PC-3 (cell line): Measurements from ENCODE around the gene RGS12. TPM values are rescaled to one million over a fixed set of nuclear protein-coding genes. Genes with fewer than 3 reads are reported as not detected.

Source experiments
- ATAC-seq: fragments of 200-7000 bp; cut with Tn5 transposase; 2 replicates; pipeline ENCODE4 v1.9.1; 2020; ENCODE audit warnings: mild to moderate bottlenecking, moderate library complexity
- BruUV-seq: library from RNA; stranded (reverse); fragments of 400-500 nt; replicated peaks from 2 replicates; lab custom pipeline; 2021; lab: Mats Ljungman, UMichigan
- CTCF ChIA-PET: fragments of 300-600 bp; sonication (Branson Sonifier 250); formaldehyde crosslinking; loops from one replicate; lab custom pipeline; 2022; ENCODE audit warnings: antibody characterized with exemption; lab: Charles Lee
- POLR2A ChIA-PET: fragments of 300-600 bp; sonication (Branson Sonifier 250); formaldehyde crosslinking; loops from one replicate; lab custom pipeline; 2022; ENCODE audit warnings: antibody characterized with exemption; ENCODE audit not compliant: unreplicated experiment; lab: Charles Lee
- DNase-seq: peaks from one replicate; pipeline ENCODE4 v3.0.0-alpha.2; 2015
- H2AFZ ChIP-seq: fragments of 300-600 bp; sonication (generic); 2 replicates; pipeline ENCODE4 v1.6.0; 2016; ENCODE audit warnings: antibody characterized with exemption, low read length
- H3F3A ChIP-seq: fragments of 300-600 bp; sonication (generic); one replicate; pipeline ENCODE4 v1.6.0; 2017; ENCODE audit warnings: antibody characterized with exemption, low read length, control low read depth, mild to moderate bottlenecking; ENCODE audit not compliant: unreplicated experiment
- H3K27ac ChIP-seq: fragments of 300-600 bp; sonication (generic); 2 replicates; pipeline ENCODE4 v1.5.1; 2016; ENCODE audit warnings: mild to moderate bottlenecking, low read length
- H3K27me3 ChIP-seq: fragments of 300-600 bp; sonication (generic); 2 replicates; pipeline ENCODE4 v1.6.1; 2016; ENCODE audit warnings: low read length, mixed read lengths
- H3K36me3 ChIP-seq: fragments of 300-600 bp; sonication (generic); 2 replicates; pipeline ENCODE4 v1.6.1; 2016; ENCODE audit warnings: low read depth, mixed run types, low read length, mixed read lengths
- H3K4me1 ChIP-seq: fragments of 300-600 bp; sonication (generic); 2 replicates; pipeline ENCODE4 v1.5.1; 2016; ENCODE audit warnings: low read length; ENCODE audit not compliant: insufficient read depth
- H3K4me2 ChIP-seq: fragments of 300-600 bp; sonication (generic); 2 replicates; pipeline ENCODE4 v1.6.0; 2016; ENCODE audit warnings: low read length
- H3K4me3 ChIP-seq: fragments of 300-600 bp; sonication (generic); 2 replicates; pipeline ENCODE4 v1.5.1; 2016; ENCODE audit warnings: mild to moderate bottlenecking, low read length, mixed read lengths
- H3K79me2 ChIP-seq: fragments of 300-600 bp; sonication (generic); 2 replicates; pipeline ENCODE4 v1.6.1; 2017; ENCODE audit warnings: low read length, mixed read lengths
- H3K9ac ChIP-seq: fragments of 300-600 bp; sonication (generic); 2 replicates; pipeline ENCODE4 v1.6.0; 2016; ENCODE audit warnings: mild to moderate bottlenecking, low read length
- H3K9me2 ChIP-seq: fragments of 300-600 bp; sonication (generic); replicated peaks from 2 replicates; pipeline ENCODE4 v1.6.1; 2016; ENCODE audit warnings: mixed run types, low read length, mixed read lengths
- H3K9me3 ChIP-seq: fragments of 300-600 bp; sonication (generic); 2 replicates; pipeline ENCODE4 v1.6.1; 2016; ENCODE audit warnings: low read length, mixed read lengths
- H4K20me1 ChIP-seq: fragments of 300-600 bp; sonication (generic); 2 replicates; pipeline ENCODE4 v1.6.1; 2016; ENCODE audit warnings: low read length, mixed read lengths
- EZH2 ChIP-seq: fragments of 300-600 bp; sonication (generic); IDR thresholded peaks from one replicate; pipeline ENCODE4 v1.6.1; 2017; ENCODE audit warnings: antibody characterized with exemption, mild to moderate bottlenecking, low read length; ENCODE audit not compliant: unreplicated experiment
- EZH2phosphoT487 ChIP-seq: fragments of 300-600 bp; sonication (generic); IDR thresholded peaks from 2 replicates; pipeline ENCODE4 v1.6.1; 2018; ENCODE audit warnings: mild to moderate bottlenecking, antibody characterized with exemption, low read length, borderline replicate concordance
- intact Hi-C: fragments of 100-400 bp; cut with micrococcal nuclease; formaldehyde crosslinking; loops from 2 replicates; pipeline ENCODE4 v1.9.0; 2023
- total RNA-seq: library from RNA; depleted of rRNA; stranded (reverse); fragments of >200 nt; gene quantifications from 2 replicates; pipeline ENCODE4 v1.2.3, GENCODE V29; 2014
- TF ChIP-seq, protein P1 (sequence below): fragments of 300-600 bp; sonication (generic); conservative IDR thresholded peaks from 2 replicates; pipeline ENCODE4 v1.5.1; 2017; ENCODE audit warnings: antibody characterized with exemption, low read depth, mild to moderate bottlenecking, low read length

RGS12 gene
- total RNA-seq, 1 experiment from 2014 or later: 10.3 TPM

DNA sequence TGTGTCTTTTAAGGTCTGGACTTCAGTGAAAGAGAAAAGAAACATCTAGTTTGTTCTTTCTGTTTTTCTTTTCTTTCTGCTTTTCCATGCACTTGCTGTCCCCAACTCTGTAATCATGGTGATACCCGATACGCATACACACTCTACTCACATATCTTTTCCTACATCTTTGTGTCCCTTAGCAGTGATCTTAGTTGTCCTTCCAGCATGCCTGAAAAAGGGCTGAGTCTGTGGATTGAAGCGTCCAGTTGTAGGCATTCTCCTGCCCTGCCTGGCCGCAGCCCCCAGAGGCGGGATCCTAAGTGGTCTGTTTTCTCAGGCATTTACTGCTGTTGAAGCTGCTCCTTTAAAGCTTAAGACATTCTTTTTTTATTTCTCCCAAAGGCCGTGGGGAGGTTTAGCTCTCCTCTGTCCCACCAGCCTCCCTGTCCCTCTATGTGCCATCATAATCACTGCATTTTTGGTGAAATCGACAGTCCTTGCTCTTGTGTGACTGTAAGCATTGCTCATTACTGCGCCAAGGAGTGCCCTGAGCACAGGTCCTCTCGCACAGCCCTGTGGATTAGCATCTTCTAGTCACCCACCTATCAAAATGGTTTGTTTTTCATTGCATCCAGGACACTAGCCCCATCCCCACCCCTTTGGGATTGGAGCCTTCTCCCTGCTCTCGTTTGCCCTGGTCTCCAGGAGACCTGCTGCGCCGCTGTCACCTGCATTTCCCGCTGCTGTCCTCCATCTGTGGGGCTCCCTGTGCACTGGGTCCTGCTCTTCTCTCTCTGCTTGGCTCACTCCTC lies 4.4 kb downstream of the RGS12 start:
- Histone ChIP-seq H3K4me1 (peaks cover 6% of the 10 kb centered on the region; the same call in 1 of the 2 replicates), H3K9me2 (no peaks in the 10 kb centered on the region), H3K9me3 (no peaks in the 10 kb centered on the region), H3K27ac (no peak overlapping the region), H4K20me1 (no peaks in the 10 kb centered on the region), H3K4me3 (no peak overlapping the region), H3K79me2 (peaks cover 17% of the 10 kb centered on the region), H3K9ac (no peak overlapping the region), H3F3A (no peaks in the 10 kb centered on the region), H3K4me2 (no peak overlapping the region), H3K27me3 (no peaks in the 10 kb centered on the region), H3K36me3 (no peaks in the 10 kb centered on the region), H2AFZ (no peak overlapping the region)
- no peak for ATAC-seq
- intact Hi-C loops: no loop called here
- TF ChIP-seq, protein P1, sequence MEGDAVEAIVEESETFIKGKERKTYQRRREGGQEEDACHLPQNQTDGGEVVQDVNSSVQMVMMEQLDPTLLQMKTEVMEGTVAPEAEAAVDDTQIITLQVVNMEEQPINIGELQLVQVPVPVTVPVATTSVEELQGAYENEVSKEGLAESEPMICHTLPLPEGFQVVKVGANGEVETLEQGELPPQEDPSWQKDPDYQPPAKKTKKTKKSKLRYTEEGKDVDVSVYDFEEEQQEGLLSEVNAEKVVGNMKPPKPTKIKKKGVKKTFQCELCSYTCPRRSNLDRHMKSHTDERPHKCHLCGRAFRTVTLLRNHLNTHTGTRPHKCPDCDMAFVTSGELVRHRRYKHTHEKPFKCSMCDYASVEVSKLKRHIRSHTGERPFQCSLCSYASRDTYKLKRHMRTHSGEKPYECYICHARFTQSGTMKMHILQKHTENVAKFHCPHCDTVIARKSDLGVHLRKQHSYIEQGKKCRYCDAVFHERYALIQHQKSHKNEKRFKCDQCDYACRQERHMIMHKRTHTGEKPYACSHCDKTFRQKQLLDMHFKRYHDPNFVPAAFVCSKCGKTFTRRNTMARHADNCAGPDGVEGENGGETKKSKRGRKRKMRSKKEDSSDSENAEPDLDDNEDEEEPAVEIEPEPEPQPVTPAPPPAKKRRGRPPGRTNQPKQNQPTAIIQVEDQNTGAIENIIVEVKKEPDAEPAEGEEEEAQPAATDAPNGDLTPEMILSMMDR: no peak
- TF ChIP-seq EZH2: no peak
- ChIA-PET CTCF (no interaction called here), POLR2A (no interaction called here)
- DNase-seq: no peak
- no TSS peak for BruUV-seq

DNA sequence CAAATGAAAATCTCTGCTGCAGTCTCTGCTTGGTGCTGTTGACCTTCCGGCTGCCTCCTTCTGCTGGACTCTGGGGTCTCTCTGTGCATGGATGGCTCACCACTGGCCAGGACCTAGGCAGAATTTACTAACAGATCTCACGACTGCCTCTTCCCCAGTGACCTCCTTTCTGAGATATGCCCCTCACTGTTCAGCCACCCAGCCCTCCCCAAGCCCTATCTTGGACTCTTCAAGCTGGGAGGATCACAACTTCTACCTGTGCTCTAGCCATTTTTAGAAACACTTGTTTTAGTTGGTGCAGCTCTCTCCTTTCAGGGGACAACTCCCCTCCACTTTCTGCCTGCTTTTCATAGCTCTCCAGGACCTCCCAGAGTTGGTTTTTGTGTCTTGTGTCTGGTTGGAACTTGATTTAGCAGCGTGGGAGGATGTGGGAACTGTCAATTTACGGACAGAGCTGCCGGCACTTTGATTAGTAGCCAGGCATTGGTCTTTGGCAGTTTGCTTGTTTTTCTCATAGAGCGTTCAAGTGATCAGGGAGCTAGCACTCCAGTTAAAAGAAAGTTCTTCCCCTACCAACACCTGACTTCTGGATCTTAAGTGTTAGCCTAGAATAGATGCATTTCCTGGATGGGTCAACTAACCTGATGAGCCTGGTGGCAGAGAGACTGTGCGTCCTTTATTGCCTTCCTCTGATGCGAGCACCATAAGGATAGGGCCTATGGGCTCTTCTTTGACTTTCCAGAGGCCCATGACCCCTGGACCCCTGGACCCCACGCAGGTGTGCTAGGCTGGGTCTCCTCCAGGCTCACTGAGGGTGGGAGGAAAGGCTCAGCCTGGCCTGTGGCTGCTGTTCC lies 6.5 kb downstream of the RGS12 start:
- Histone ChIP-seq H3F3A (no peaks in the 10 kb centered on the region), H3K27me3 (no peaks in the 10 kb centered on the region), H3K4me1 (no peaks in the 10 kb centered on the region), H3K4me2 (no peak overlapping the region), H3K9me2 (no peaks in the 10 kb centered on the region), H2AFZ (no peak overlapping the region), H3K4me3 (no peak overlapping the region), H3K27ac (no peak overlapping the region), H3K79me2 (0 out of 2 replicates have a peak, but pooled peaks cover 7% of the 10 kb centered on the region), H3K36me3 (no peaks in the 10 kb centered on the region), H3K9ac (no peak overlapping the region), H3K9me3 (no peaks in the 10 kb centered on the region), H4K20me1 (no peaks in the 10 kb centered on the region)
- POLR2A ChIA-PET: no interaction called here
- BruUV-seq: no TSS peak
- intact Hi-C loops: no loop called here
- no peak for ATAC-seq
- TF ChIP-seq, protein P1: no peak
- TF ChIP-seq EZH2phosphoT487 (no peak), EZH2 (no peak)
- DNase-seq: no peak
- CTCF ChIA-PET: no interaction called here
